MM.1S (cell line): Measurements from ENCODE around the gene KDM4B.

ENCODE experiments used
- DNase-seq: peaks from one replicate; pipeline ENCODE4 v3.0.0-alpha.2; 2015
- H2AFZ ChIP-seq: fragments of 300-600 bp; sonication (generic); 2 replicates; pipeline ENCODE4 v1.6.0; 2016; ENCODE audit warnings: antibody characterized with exemption, low read length
- H3F3A ChIP-seq: fragments of 300-600 bp; sonication (generic); 2 replicates; pipeline ENCODE4 v1.6.1; 2016; ENCODE audit warnings: mild to moderate bottlenecking, antibody characterized with exemption, low read length, moderate library complexity, mixed read lengths; ENCODE audit not compliant: insufficient read depth
- H3K27ac ChIP-seq: fragments of 300-600 bp; sonication (generic); 2 replicates; pipeline ENCODE4 v1.5.1; 2016; ENCODE audit warnings: mild to moderate bottlenecking, low read length
- H3K27me3 ChIP-seq: fragments of 300-600 bp; sonication (generic); replicated peaks from 2 replicates; pipeline ENCODE4 v1.6.0; 2016; ENCODE audit warnings: low read length; ENCODE audit not compliant: insufficient read depth
- H3K36me3 ChIP-seq: fragments of 300-600 bp; sonication (generic); replicated peaks from 2 replicates; pipeline ENCODE4 v1.6.1; 2016; ENCODE audit warnings: mild to moderate bottlenecking, low read length, mixed read lengths; ENCODE audit not compliant: insufficient read depth
- H3K4me1 ChIP-seq: fragments of 300-600 bp; sonication (generic); 2 replicates; pipeline ENCODE4 v1.6.1; 2016; ENCODE audit warnings: low read length, mixed read lengths
- H3K4me2 ChIP-seq: fragments of 300-600 bp; sonication (generic); 2 replicates; pipeline ENCODE4 v1.6.0; 2016; ENCODE audit warnings: low read depth, low read length
- H3K4me3 ChIP-seq: fragments of 300-600 bp; sonication (generic); 2 replicates; pipeline ENCODE4 v1.5.1; 2016; ENCODE audit warnings: low read length, mixed read lengths
- H3K79me2 ChIP-seq: fragments of 300-600 bp; sonication (generic); 2 replicates; pipeline ENCODE4 v1.6.1; 2016; ENCODE audit warnings: mixed run types, low read length, mixed read lengths
- H3K9ac ChIP-seq: fragments of 300-600 bp; sonication (generic); 2 replicates; pipeline ENCODE4 v1.6.1; 2016; ENCODE audit warnings: low read length, mixed read lengths
- H3K9me2 ChIP-seq: fragments of 300-600 bp; sonication (generic); replicated peaks from 2 replicates; pipeline ENCODE4 v1.6.1; 2016; ENCODE audit warnings: mild to moderate bottlenecking, low read length, mixed read lengths; ENCODE audit not compliant: insufficient read depth
- H3K9me3 ChIP-seq: fragments of 300-600 bp; sonication (generic); replicated peaks from 2 replicates; pipeline ENCODE4 v1.6.1; 2016; ENCODE audit warnings: mild to moderate bottlenecking, low read length, mixed read lengths; ENCODE audit not compliant: insufficient read depth
- H4K20me1 ChIP-seq: fragments of 300-600 bp; sonication (generic); 2 replicates; pipeline ENCODE4 v1.6.1; 2016; ENCODE audit warnings: mild to moderate bottlenecking, low read length, moderate library complexity, mixed read lengths; ENCODE audit not compliant: insufficient read depth
- EZH2 ChIP-seq: fragments of 300-600 bp; sonication (generic); optimal IDR thresholded peaks from 2 replicates; pipeline ENCODE3; 2017; ENCODE audit warnings: low read depth, mild to moderate bottlenecking, antibody characterized with exemption, low read length, mixed read lengths
- EZH2phosphoT487 ChIP-seq: fragments of 300-600 bp; sonication (generic); IDR thresholded peaks from 2 replicates; pipeline ENCODE4 v1.6.1; 2018; ENCODE audit warnings: antibody characterized with exemption, low read length
- TF ChIP-seq, protein P1 (sequence below): fragments of 300-600 bp; sonication (generic); IDR thresholded peaks from 2 replicates; pipeline ENCODE4 v1.5.1; 2016; ENCODE audit warnings: antibody characterized with exemption, low read length, mixed read lengths

The KDM4B gene

GRCh38 chr19:5006821-5007220 lies 37.9 kb downstream of the KDM4B start:
- no peak for DNase-seq
- TF ChIP-seq EZH2: no peak
- TF ChIP-seq, protein P1, sequence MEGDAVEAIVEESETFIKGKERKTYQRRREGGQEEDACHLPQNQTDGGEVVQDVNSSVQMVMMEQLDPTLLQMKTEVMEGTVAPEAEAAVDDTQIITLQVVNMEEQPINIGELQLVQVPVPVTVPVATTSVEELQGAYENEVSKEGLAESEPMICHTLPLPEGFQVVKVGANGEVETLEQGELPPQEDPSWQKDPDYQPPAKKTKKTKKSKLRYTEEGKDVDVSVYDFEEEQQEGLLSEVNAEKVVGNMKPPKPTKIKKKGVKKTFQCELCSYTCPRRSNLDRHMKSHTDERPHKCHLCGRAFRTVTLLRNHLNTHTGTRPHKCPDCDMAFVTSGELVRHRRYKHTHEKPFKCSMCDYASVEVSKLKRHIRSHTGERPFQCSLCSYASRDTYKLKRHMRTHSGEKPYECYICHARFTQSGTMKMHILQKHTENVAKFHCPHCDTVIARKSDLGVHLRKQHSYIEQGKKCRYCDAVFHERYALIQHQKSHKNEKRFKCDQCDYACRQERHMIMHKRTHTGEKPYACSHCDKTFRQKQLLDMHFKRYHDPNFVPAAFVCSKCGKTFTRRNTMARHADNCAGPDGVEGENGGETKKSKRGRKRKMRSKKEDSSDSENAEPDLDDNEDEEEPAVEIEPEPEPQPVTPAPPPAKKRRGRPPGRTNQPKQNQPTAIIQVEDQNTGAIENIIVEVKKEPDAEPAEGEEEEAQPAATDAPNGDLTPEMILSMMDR: no peak
- TF ChIP-seq EZH2phosphoT487: no peak
- H3K9ac ChIP-seq: no peak overlapping the region
- peaks cover 82% of the 10 kb centered on the region for H3K79me2 ChIP-seq
- no peak overlapping the region for H3K4me2 ChIP-seq
- H3K9me2 ChIP-seq: no peaks in the 10 kb centered on the region
- no peaks in the 10 kb centered on the region for H3F3A ChIP-seq
- no peaks in the 10 kb centered on the region for H3K27me3 ChIP-seq
- no peak overlapping the region for H3K27ac ChIP-seq
- no peaks in the 10 kb centered on the region for H3K4me1 ChIP-seq
- H4K20me1 ChIP-seq: peaks cover 4% of the 10 kb centered on the region
- H3K9me3 ChIP-seq: no peaks in the 10 kb centered on the region
- no peak overlapping the region for H3K4me3 ChIP-seq
- H3K36me3 ChIP-seq: no peaks in the 10 kb centered on the region
- H2AFZ ChIP-seq: no peak overlapping the region

- H3K27ac ChIP-seq: no peak overlapping the region
- no peaks in the 10 kb centered on the region for H3K9me3 ChIP-seq
- H2AFZ ChIP-seq: no peak overlapping the region
- no peak overlapping the region for H3K4me2 ChIP-seq
- H3K4me3 ChIP-seq: no peak overlapping the region
- no peaks in the 10 kb centered on the region for H3F3A ChIP-seq
- no peak for DNase-seq
- no peaks in the 10 kb centered on the region for H3K9me2 ChIP-seq
- TF ChIP-seq, protein P1: no peak
- no peak for TF ChIP-seq EZH2phosphoT487
- TF ChIP-seq EZH2: no peak
- H3K79me2 ChIP-seq: peaks cover 64% of the 10 kb centered on the region
- H3K4me1 ChIP-seq: no peaks in the 10 kb centered on the region
- no peaks in the 10 kb centered on the region for H3K27me3 ChIP-seq
- H3K9ac ChIP-seq: no peak overlapping the region
- no peaks in the 10 kb centered on the region; the same call in none of the 2 replicates for H4K20me1 ChIP-seq
- H3K36me3 ChIP-seq: no peaks in the 10 kb centered on the region
These were observed 42.7 kb downstream of the KDM4B start for GRCh38 chr19:5011476-5012238.

GRCh38 chr19:5012688-5013457 lies 44.0 kb downstream of the KDM4B start:
- no peaks in the 10 kb centered on the region for H3K27me3 ChIP-seq
- H3K9me3 ChIP-seq: no peaks in the 10 kb centered on the region
- H3K27ac ChIP-seq: no peak overlapping the region
- no peaks in the 10 kb centered on the region for H3K9me2 ChIP-seq
- no peak overlapping the region for H2AFZ ChIP-seq
- H3K4me3 ChIP-seq: no peak overlapping the region
- no peaks in the 10 kb centered on the region for H3K36me3 ChIP-seq
- H3K9ac ChIP-seq: no peak overlapping the region
- H4K20me1 ChIP-seq: no peaks in the 10 kb centered on the region; the same call in none of the 2 replicates
- TF ChIP-seq EZH2: no peak
- no peak for TF ChIP-seq EZH2phosphoT487
- TF ChIP-seq, protein P1: no peak
- H3K4me2 ChIP-seq: no peak overlapping the region
- no peaks in the 10 kb centered on the region for H3K4me1 ChIP-seq
- no peak for DNase-seq
- H3K79me2 ChIP-seq: peaks cover 56% of the 10 kb centered on the region
- no peaks in the 10 kb centered on the region for H3F3A ChIP-seq
